GM12873 (cell line): ENCODE results near the gene CELSR1.

Source experiments
- CTCF ChIP-seq: IDR thresholded peaks from 2 replicates; pipeline ENCODE4 v1.5.1; 2012; ENCODE audit warnings: low read depth, mild to moderate bottlenecking, moderate library complexity, low read length, control low read depth; ENCODE audit not compliant: insufficient read depth; ENCODE audit errors: missing control alignments

CELSR1 gene

GRCh38 chr22:46392137-46392844 is 145.1 kb downstream of the CELSR1 start:
- no peak for TF ChIP-seq CTCF

GRCh38 chr22:46391486-46392136 is 145.8 kb downstream of the CELSR1 start:
- no peak for TF ChIP-seq CTCF

GRCh38 chr22:46390652-46391301 is 146.6 kb downstream of the CELSR1 start:
- no peak for TF ChIP-seq CTCF

GRCh38 chr22:46390105-46390651 is 147.2 kb downstream of the CELSR1 start:
- no peak for TF ChIP-seq CTCF

- TF ChIP-seq CTCF, result no peak
Measured at GRCh38 chr22:46389081-46389480, 148.3 kb downstream of the CELSR1 start.

GRCh38 chr22:46388647-46389046 is 148.8 kb downstream of the CELSR1 start:
- TF ChIP-seq CTCF, result no peak

- TF ChIP-seq CTCF, result no peak
Measured at GRCh38 chr22:46387748-46388147, 149.7 kb downstream of the CELSR1 start.
